Measurements from ENCODE around the gene CUEDC2. TPM values are rescaled to one million over a fixed set of nuclear protein-coding genes. Genes with fewer than 3 reads are reported as not detected.
A peak's percentile ranks its signal among the peaks of the same experiment; 100 is the strongest.

The CUEDC2 gene
- total RNA-seq, 5 donors from 2014 or later (not counting 1 experiment from before 2014, with no cell fraction given): 32.2 to 41.4 (median 37.8) TPM

GRCh38 chr10:102389894-102390293, 42.5 kb downstream of the CUEDC2 start:
- no peaks in the 10 kb centered on the region for H3K36me3 Mint-ChIP-seq
- CTCF ChIA-PET: interaction anchor here in 1 of 2 donors (0.5 to 1.3 kb wide), 3 partner anchors 18 to 109 kb away, joined by 3 to 5 read pairs (median 3); no protein-coding TSS in a partner anchor

GRCh38 chr10:102384606-102385429, 47.6 kb downstream of the CUEDC2 start:
- Mint-ChIP-seq H3K9me3 (no peaks in the 10 kb centered on the region), H3K4me3 (no peak overlapping the region), H3K36me3 (peaks cover 19% of the 10 kb centered on the region), H3K27ac (peak overlapping the region; percentile 19 to 36), H3K27me3 (no peaks in the 10 kb centered on the region), H3K4me1 (peaks cover 0 to 2% (median 0%) of the 10 kb centered on the region in 3 donors)
- Histone ChIP-seq H3K27ac (ENCODE audit: low read length) (no peak overlapping the region), H3K4me3 (ENCODE audit: control insufficient read depth in 1 of 2, extremely low read depth in 1 of 2, low read length in 1 of 2) (no peak overlapping the region), H3K27me3 (replicated peaks in 1 of 2; ENCODE audit: control insufficient read depth in 2 of 2, extremely low read depth in 1 of 2, insufficient read depth in 2 of 2, low read length in 1 of 2) (no peaks in the 10 kb centered on the region), H3K36me3 (ENCODE audit: control insufficient read depth in 2 of 2, extremely low read depth in 1 of 2, insufficient read depth in 1 of 2, low read length in 1 of 2) (peaks cover 14 to 27% of the 10 kb centered on the region in 2 donors), H3K4me1 (ENCODE audit: control insufficient read depth in 1 of 2, extremely low read depth in 1 of 2, insufficient read depth in 2 of 2, low read length in 2 of 2) (no peaks in the 10 kb centered on the region), H3K9me3 (no peaks in the 10 kb centered on the region)
- ChIA-PET POLR2A (interaction anchor here (0.6 to 1.3 kb wide), 2 partner anchors 11 to 67 kb away, joined by 4 to 5 read pairs; partner anchors contain the start of genes C10orf95 (in 1 of the 2) and NFKB2 (in 1 of the 2)), CTCF (interaction anchor here (0.6 to 1.6 kb wide), 8 partner anchors 12 to 199 kb away, joined by 3 to 7 read pairs (median 4); no protein-coding TSS in a partner anchor)
- ATAC-seq (replicated peaks in 1 of 4) (no peak), DNase-seq (peak in 1 of 35 experiments; percentile 21)
- WGBS (ENCODE audit: insufficient coverage): no CpG with 5 or more reads among the region's 4 CpGs

More at GRCh38 chr10:102389894-102390293, 42.5 kb downstream of the CUEDC2 start:
- 100% methylated on average over 2 of the region's 3 CpGs for WGBS (ENCODE audit: insufficient coverage)
- no peak for DNase-seq
- Mint-ChIP-seq H3K9me3 (no peaks in the 10 kb centered on the region), H3K4me1 (peaks cover 9 to 17% (median 9%) of the 10 kb centered on the region in 3 donors), H3K4me3 (no peak overlapping the region), H3K27ac (no peak overlapping the region), H3K27me3 (no peaks in the 10 kb centered on the region)
- Histone ChIP-seq H3K4me1 (ENCODE audit: control insufficient read depth in 1 of 2, extremely low read depth in 1 of 2, insufficient read depth in 2 of 2, low read length in 2 of 2) (peaks cover 0 to 13% of the 10 kb centered on the region in 2 experiments), H3K9me3 (no peaks in the 10 kb centered on the region), H3K4me3 (ENCODE audit: control insufficient read depth in 1 of 2, extremely low read depth in 1 of 2, low read length in 1 of 2) (no peak overlapping the region), H3K27ac (ENCODE audit: low read length) (no peak overlapping the region), H3K27me3 (replicated peaks in 1 of 2; ENCODE audit: control insufficient read depth in 2 of 2, extremely low read depth in 1 of 2, insufficient read depth in 2 of 2, low read length in 1 of 2) (no peaks in the 10 kb centered on the region), H3K36me3 (ENCODE audit: control insufficient read depth in 2 of 2, extremely low read depth in 1 of 2, insufficient read depth in 1 of 2, low read length in 1 of 2) (no peaks in the 10 kb centered on the region)
- POLR2A ChIA-PET: interaction anchor here in 1 of 2 donors (0.7 kb wide), 1 partner anchor 105 kb away, joined by 4 read pairs; no protein-coding TSS in a partner anchor
- no peak for ATAC-seq (replicated peaks in 1 of 4)

- H3K9me3 Mint-ChIP-seq: no peaks in the 10 kb centered on the region
- no peaks in the 10 kb centered on the region for H3K27me3 ChIP-seq (replicated peaks in 1 of 2; ENCODE audit: control insufficient read depth in 2 of 2, extremely low read depth in 1 of 2, insufficient read depth in 2 of 2, low read length in 1 of 2)
- ChIA-PET CTCF (interaction anchor here (0.6 to 1.6 kb wide), 6 partner anchors 12 to 200 kb away, joined by 3 to 7 read pairs (median 6); no protein-coding TSS in a partner anchor), POLR2A (no interaction called here)
- H3K9me3 ChIP-seq: no peaks in the 10 kb centered on the region
- H3K27ac ChIP-seq (ENCODE audit: low read length): no peak overlapping the region
- peaks cover 0 to 2% (median 0%) of the 10 kb centered on the region in 3 donors for H3K4me1 Mint-ChIP-seq
- H3K27ac Mint-ChIP-seq: no peak overlapping the region
- ATAC-seq (replicated peaks in 1 of 4) (peak in 1 of 4 experiments; percentile 54), DNase-seq (peak in 3 of 35 experiments; percentile 9 to 47 (median 18))
- 100% methylated on average over 1 of the region's 6 CpGs for WGBS (ENCODE audit: insufficient coverage)
- H3K36me3 Mint-ChIP-seq: peaks cover 27% of the 10 kb centered on the region
- H3K4me3 Mint-ChIP-seq: no peak overlapping the region
- no peaks in the 10 kb centered on the region for H3K4me1 ChIP-seq (ENCODE audit: control insufficient read depth in 1 of 2, extremely low read depth in 1 of 2, insufficient read depth in 2 of 2, low read length in 2 of 2)
- H3K27me3 Mint-ChIP-seq: no peaks in the 10 kb centered on the region
- no peak overlapping the region for H3K4me3 ChIP-seq (ENCODE audit: control insufficient read depth in 1 of 2, extremely low read depth in 1 of 2, low read length in 1 of 2)
- H3K36me3 ChIP-seq (ENCODE audit: control insufficient read depth in 2 of 2, extremely low read depth in 1 of 2, insufficient read depth in 1 of 2, low read length in 1 of 2): peaks cover 14 to 35% of the 10 kb centered on the region in 2 donors
Measured at GRCh38 chr10:102384053-102384452, 48.3 kb downstream of the CUEDC2 start.

GRCh38 chr10:102382871-102383270, 49.5 kb downstream of the CUEDC2 start:
- H3K27ac Mint-ChIP-seq: no peak overlapping the region
- H3K4me1 ChIP-seq (ENCODE audit: control insufficient read depth in 1 of 2, extremely low read depth in 1 of 2, insufficient read depth in 2 of 2, low read length in 2 of 2): no peaks in the 10 kb centered on the region
- 100% methylated on average over 3 of the region's 8 CpGs for WGBS (ENCODE audit: insufficient coverage)
- DNase-seq: no peak
- ChIA-PET CTCF (no interaction called here), POLR2A (interaction anchor here (0.6 to 0.7 kb wide), 3 partner anchors 9 to 36 kb away, joined by 3 to 13 read pairs (median 6); no protein-coding TSS in a partner anchor)
- peaks cover 30% of the 10 kb centered on the region for H3K36me3 Mint-ChIP-seq
- no peak overlapping the region for H3K4me3 ChIP-seq (ENCODE audit: control insufficient read depth in 1 of 2, extremely low read depth in 1 of 2, low read length in 1 of 2)
- peaks cover 0 to 2% (median 0%) of the 10 kb centered on the region in 3 donors for H3K4me1 Mint-ChIP-seq
- no peaks in the 10 kb centered on the region for H3K27me3 ChIP-seq (replicated peaks in 1 of 2; ENCODE audit: control insufficient read depth in 2 of 2, extremely low read depth in 1 of 2, insufficient read depth in 2 of 2, low read length in 1 of 2)
- H3K27ac ChIP-seq (ENCODE audit: low read length): no peak overlapping the region
- no peak overlapping the region for H3K4me3 Mint-ChIP-seq
- H3K36me3 ChIP-seq (ENCODE audit: control insufficient read depth in 2 of 2, extremely low read depth in 1 of 2, insufficient read depth in 1 of 2, low read length in 1 of 2): peaks cover 17 to 44% of the 10 kb centered on the region in 2 donors
- H3K9me3 ChIP-seq: no peaks in the 10 kb centered on the region
- no peak for ATAC-seq (replicated peaks in 1 of 4)
- H3K9me3 Mint-ChIP-seq: no peaks in the 10 kb centered on the region
- H3K27me3 Mint-ChIP-seq: no peaks in the 10 kb centered on the region

GRCh38 chr10:102381983-102382382, 50.4 kb downstream of the CUEDC2 start:
- H3K4me1 ChIP-seq (ENCODE audit: control insufficient read depth in 1 of 2, extremely low read depth in 1 of 2, insufficient read depth in 2 of 2, low read length in 2 of 2): no peaks in the 10 kb centered on the region
- Mint-ChIP-seq H3K36me3 (peaks cover 30% of the 10 kb centered on the region), H3K27me3 (no peaks in the 10 kb centered on the region), H3K9me3 (no peaks in the 10 kb centered on the region), H3K4me3 (no peak overlapping the region), H3K4me1 (peaks cover 0 to 2% (median 0%) of the 10 kb centered on the region in 3 donors), H3K27ac (no peak overlapping the region)
- WGBS (ENCODE audit: insufficient coverage): 93% methylated on average over 9 of the region's 9 CpGs
- no peak overlapping the region for H3K27ac ChIP-seq (ENCODE audit: low read length)
- ATAC-seq (replicated peaks in 1 of 4) (no peak), DNase-seq (no peak)
- POLR2A ChIA-PET: interaction anchor here in 1 of 2 donors (0.7 kb wide), 1 partner anchor 81 kb away, joined by 3 read pairs; no protein-coding TSS in a partner anchor
- H3K4me3 ChIP-seq (ENCODE audit: control insufficient read depth in 1 of 2, extremely low read depth in 1 of 2, low read length in 1 of 2): no peak overlapping the region
- H3K27me3 ChIP-seq (replicated peaks in 1 of 2; ENCODE audit: control insufficient read depth in 2 of 2, extremely low read depth in 1 of 2, insufficient read depth in 2 of 2, low read length in 1 of 2): no peaks in the 10 kb centered on the region
- peaks cover 17 to 49% of the 10 kb centered on the region in 2 donors for H3K36me3 ChIP-seq (ENCODE audit: control insufficient read depth in 2 of 2, extremely low read depth in 1 of 2, insufficient read depth in 1 of 2, low read length in 1 of 2)
- no peaks in the 10 kb centered on the region for H3K9me3 ChIP-seq
- CTCF ChIA-PET: interaction anchor here (0.6 to 0.7 kb wide), 3 partner anchors 16 to 338 kb away, joined by 3 to 6 read pairs (median 5); no protein-coding TSS in a partner anchor

- Mint-ChIP-seq H3K27me3 (no peaks in the 10 kb centered on the region), H3K4me1 (no peaks in the 10 kb centered on the region), H3K4me3 (no peak overlapping the region), H3K9me3 (no peaks in the 10 kb centered on the region), H3K27ac (no peak overlapping the region), H3K36me3 (peaks cover 42% of the 10 kb centered on the region)
- DNase-seq (no peak), ATAC-seq (replicated peaks in 1 of 4) (no peak)
- CTCF ChIA-PET: interaction anchor here in 1 of 2 donors (0.5 kb wide), 1 partner anchor 14 kb away, joined by 3 read pairs; no protein-coding TSS in a partner anchor
- H3K4me1 ChIP-seq (ENCODE audit: control insufficient read depth in 1 of 2, extremely low read depth in 1 of 2, insufficient read depth in 2 of 2, low read length in 2 of 2): no peaks in the 10 kb centered on the region
- H3K27me3 ChIP-seq (replicated peaks in 1 of 2; ENCODE audit: control insufficient read depth in 2 of 2, extremely low read depth in 1 of 2, insufficient read depth in 2 of 2, low read length in 1 of 2): no peaks in the 10 kb centered on the region
- POLR2A ChIA-PET: no interaction called here
- no peak overlapping the region for H3K27ac ChIP-seq (ENCODE audit: low read length)
- 100% methylated on average over 6 of the region's 6 CpGs for WGBS (ENCODE audit: insufficient coverage)
- H3K36me3 ChIP-seq (ENCODE audit: control insufficient read depth in 2 of 2, extremely low read depth in 1 of 2, insufficient read depth in 1 of 2, low read length in 1 of 2): peaks cover 19 to 69% of the 10 kb centered on the region in 2 donors
- no peaks in the 10 kb centered on the region for H3K9me3 ChIP-seq
- no peak overlapping the region for H3K4me3 ChIP-seq (ENCODE audit: control insufficient read depth in 1 of 2, extremely low read depth in 1 of 2, low read length in 1 of 2)
Measured at GRCh38 chr10:102379383-102379782, 53.0 kb downstream of the CUEDC2 start.
